Activated CD4-positive, CD25-positive, alpha-beta regulatory T cell treated with anti-CD3 and anti-CD28 coated beads, Interleukin-2, amount 50 U/mL, for 16 hours (primary cell): ENCODE measurements around the gene AKT2.

Source experiments
- DNase-seq: peaks from one replicate; pipeline ENCODE4 v3.0.0-alpha.2; 2020; ENCODE audit warnings: low read depth, low spot score

AKT2 gene

GRCh38 chr19:40300668-40301067 lies 15.5 kb upstream of the AKT2 start:
- DNase-seq = no peak

- DNase-seq = no peak
These were observed 12.9 kb upstream of the AKT2 start for GRCh38 chr19:40298026-40298425.

DNA sequence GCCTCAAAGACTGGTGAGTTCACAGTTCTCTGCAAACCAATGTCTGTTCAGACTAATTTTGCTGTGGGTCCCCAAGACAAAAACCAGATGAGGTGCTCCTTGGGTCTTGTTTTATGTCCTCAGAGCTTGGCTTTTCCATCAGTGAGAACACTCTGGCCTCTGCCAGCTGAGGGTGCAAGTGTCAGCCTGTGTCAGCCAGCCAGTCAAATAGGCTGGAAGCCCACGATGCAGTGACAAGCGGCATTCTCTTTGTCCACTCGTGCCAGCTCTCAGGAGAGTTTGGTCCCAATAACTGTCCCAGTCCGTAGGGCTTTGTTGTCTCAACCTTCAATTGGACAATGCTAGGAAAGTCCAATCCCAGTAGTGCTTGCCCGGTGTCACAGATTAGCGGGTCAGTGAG lies 9.4 kb upstream of the AKT2 start:
- DNase-seq = no peak

DNA sequence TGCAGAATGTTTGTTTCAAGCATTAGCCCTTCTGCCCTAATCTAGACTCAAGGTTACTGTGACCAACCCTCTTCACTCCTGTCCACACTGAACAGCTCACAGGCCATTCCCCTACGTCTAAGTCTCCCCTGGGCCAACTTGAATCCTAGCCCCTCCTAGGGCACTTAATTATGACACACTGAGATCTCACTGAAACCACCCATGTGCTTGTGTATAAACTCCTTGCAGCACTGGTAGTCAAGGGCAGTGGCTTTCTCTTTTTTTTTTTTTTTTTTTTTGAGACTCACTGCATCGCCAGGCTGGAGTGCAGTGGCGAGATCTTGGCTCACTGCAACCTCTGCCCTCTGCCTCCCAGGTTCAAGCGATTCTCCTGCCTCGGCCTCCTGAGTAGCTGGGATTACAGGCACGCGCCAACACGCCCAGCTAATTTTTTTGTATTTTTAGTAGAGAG lies 1.9 kb upstream of the AKT2 start:
- DNase-seq = no peak

DNA sequence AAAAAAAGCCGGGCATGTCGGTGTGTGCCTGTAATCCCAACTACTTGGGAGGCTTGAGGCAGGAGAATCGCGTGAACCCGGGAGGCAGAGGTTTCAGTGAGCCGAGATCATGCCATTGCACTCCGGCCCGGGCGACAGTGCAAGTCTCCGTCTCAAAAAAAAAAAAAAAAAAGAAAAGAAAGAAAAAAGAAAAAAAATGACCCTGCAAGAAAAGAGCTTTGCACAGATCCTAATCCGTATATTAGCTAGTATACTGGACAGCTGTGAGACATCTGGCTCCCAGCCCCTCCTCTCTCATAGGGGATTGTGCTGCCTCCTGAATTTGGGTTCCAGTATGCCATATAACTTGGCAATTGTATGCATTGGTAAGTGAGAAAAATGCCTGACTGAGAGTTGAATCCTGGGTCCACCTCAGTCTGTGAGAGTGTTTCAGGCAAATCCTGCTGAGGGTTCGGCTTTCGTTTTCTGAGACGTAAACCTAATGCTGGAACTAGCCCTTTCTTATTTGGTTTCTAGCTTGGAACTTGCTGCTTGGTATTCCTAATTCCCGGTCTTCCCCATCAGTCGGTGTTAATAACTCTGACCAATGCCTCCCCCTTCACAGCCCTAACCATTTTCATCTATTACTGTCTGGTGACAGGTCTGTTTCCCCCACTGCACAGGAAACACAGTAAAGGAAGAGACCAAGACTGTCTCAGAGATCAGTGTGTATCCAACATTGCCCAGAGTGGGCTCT lies 1.3 kb upstream of the AKT2 start:
- DNase-seq = no peak

DNA sequence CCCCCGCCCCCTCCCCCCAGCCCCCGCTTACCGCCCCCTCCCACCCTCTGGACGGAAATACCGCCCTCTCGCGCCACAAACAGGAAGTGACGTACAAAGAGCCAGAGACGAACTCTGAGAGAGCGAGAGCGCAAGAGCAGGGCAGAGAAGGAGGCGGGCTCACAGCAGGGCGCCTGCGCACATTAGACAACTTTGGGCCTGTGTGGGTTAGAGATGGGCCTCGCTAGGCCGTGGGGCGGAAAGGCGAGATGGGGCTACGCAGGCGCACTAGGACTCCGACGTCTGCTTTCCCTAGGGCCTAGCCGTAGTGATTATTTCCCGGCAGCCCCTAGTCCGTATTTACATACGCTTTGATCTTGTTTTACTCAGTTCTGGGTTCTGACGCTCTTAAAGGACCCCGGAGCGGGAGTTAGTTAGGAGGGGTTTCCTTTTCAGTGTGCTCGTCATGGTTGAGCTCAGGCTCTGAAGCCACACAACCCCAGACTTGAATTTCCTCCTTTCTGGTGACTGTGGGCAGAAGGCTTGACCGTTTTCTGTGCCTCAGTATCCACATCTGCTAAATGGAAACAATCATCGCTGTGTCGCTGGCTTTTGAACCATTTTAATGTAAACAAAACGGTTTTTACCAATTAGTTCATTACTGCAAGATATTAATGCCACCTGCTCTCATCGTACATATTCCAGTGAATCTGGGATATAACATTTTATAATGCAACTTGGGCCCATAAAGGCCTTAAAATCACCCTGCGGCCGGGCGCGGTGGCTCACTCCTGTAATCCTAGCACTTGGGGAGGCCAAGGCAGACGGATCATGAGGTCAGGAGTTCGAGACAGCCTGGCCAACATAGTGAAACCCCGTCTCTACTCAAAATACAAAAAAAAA lies 449 bp upstream of the AKT2 start:
- peak; percentile 96 for DNase-seq

DNA sequence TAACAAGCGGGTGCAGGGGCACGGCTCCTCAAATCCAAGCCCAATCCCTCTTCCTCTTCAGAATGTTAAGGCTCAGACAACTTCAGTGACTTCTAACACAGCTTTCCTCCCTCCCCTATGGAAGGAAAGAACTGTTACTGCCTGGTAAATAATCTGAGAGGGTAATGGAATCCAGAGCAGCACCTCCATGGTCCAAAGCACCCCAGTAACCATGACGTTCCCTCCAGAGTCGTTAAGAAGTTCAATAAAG lies 969 bp downstream of the AKT2 start:
- no peak for DNase-seq

DNA sequence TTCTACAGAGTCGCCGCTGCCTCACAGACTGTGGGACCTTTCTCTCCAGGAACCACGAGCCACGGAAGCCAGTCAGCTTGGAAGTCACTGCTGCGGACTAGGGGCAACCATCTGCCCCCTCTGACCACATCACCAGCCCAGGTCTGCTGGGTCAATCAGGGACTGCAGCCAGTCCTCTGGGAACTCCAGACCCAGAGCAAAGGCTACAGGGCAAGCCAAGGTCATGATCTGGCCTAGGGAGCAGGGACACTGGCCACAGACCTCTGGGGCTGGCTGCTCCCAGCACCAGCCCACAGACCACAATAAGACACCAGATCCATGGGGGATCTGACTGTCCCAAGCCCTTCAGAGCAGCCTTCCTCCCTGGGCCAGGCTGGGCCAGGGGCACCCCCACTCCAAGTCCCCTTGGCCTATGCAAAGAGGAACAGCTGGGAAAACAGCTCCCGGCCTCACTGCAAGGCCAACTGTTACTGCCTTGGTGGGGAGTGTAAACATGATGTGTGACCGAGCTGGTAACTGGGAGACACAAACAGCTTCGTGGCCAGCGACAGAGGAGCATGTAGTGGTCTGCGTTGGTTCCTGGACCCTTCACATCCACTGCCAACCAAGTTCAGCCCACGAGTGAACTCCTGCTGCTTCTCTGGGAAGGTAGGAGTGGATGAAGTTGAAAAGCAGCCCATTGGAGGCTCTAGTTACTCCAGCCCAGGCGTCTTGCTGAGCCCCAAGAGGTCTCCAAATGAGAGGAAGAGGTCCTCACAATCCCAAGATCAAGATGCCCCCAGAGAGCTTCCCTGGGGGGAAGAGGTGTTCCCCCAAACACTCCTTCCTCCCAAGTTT lies 1.5 kb downstream of the AKT2 start:
- DNase-seq = no peak

DNA sequence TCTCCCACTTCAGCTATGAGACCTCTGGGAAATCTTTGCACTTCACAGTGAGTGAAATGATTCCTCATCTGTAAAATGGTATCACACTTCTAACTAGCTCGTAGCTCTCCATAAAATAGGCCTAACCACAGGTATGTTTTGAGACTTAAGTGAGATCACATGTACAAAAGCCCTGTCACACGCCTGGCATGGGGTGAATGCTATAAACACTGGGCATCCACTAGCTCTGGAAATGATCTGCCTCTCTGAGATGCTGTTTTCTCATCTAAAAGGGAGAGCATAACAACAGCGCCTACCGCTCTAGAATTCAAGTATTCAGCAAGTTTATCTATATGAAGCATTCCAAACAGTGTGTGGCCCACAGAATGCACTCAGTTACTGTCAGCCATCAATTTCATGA lies 2.2 kb downstream of the AKT2 start:
- no peak for DNase-seq

DNA sequence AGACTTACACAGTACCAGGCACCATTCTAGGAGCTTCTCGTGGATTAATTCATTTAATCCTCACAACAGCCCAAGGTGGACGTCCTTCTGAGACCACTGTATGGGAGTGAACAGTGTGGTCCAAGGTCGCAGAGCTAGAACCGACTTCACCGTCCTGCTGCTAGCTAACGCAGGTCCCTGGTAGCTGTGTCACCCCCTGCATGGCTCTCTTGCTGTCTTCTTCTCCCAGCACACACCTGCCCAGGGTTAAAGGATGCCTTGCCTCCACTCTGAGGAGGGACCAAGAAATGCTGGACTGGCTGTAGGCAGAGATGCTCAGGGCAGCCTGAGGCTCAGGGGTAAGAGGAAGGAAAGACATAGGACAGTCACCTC lies 3.0 kb downstream of the AKT2 start:
- no peak for DNase-seq

DNA sequence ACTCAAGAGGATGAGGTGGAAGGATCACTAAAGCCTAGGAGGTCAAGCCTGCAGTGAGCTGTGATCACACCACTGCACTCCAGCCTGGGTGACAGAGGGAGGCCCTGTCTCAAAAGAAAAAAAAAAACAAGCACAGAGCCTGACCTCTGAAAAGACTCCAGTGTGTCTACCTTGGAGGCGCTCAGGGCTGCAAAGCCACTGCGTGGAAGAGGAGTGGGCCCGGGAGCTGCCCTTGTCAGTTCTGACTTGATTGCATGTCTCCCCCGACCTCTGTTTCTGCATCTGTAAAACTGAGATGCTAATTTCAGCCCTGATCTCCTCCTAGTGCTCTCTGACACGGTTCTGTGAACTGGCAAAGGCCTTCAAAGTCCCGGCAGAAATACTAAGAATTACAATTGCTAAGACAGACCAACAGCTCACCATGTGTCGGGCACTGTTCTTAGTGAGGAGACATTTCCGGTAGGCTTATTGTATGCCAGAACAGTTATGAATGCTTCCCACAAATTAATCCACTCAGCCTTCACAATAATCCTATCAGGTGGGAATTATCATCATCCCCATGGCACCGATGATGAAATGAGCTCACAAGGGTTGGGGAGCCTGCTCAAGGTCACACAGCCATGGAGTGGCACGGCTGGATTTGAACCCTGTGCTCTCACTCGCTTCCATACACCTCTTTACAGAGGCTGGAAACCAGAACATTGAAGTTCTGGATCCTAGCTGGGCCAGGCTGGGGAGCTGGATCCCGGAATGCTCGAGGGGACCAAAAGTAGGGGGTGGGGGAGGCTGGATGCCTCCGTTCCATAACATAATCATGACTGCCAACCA lies 3.5 kb downstream of the AKT2 start:
- no peak for DNase-seq

GRCh38 chr19:40280608-40281221 lies 4.4 kb downstream of the AKT2 start:
- no peak for DNase-seq

- no peak for DNase-seq
These were observed 5.2 kb downstream of the AKT2 start for GRCh38 chr19:40279761-40280607.

DNA sequence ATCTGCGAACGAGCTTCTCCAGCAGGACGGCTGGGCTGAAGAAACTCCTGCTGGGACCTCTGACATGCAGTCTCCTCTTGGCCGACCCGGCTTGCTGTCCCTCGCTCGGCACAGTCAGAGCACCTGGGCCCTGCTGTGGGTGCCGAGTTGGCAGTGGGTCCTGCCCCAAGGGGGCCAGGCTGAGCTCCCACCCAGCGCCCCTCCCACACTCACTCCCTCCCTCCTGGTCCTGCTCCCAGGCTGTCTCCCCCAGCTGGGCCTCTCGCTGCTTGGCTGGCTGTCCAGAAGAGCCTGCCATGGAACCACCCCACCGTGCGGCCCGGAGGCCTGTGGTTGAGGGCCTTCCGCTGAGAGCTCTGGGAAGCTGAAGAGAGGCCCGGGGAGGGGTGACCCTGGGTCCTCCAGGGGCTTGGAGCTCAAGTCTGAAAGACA lies 6.0 kb downstream of the AKT2 start:
- DNase-seq = no peak

GRCh38 chr19:40278361-40279035 lies 6.6 kb downstream of the AKT2 start:
- DNase-seq = no peak

GRCh38 chr19:40277356-40278059 lies 7.6 kb downstream of the AKT2 start:
- no peak for DNase-seq

DNA sequence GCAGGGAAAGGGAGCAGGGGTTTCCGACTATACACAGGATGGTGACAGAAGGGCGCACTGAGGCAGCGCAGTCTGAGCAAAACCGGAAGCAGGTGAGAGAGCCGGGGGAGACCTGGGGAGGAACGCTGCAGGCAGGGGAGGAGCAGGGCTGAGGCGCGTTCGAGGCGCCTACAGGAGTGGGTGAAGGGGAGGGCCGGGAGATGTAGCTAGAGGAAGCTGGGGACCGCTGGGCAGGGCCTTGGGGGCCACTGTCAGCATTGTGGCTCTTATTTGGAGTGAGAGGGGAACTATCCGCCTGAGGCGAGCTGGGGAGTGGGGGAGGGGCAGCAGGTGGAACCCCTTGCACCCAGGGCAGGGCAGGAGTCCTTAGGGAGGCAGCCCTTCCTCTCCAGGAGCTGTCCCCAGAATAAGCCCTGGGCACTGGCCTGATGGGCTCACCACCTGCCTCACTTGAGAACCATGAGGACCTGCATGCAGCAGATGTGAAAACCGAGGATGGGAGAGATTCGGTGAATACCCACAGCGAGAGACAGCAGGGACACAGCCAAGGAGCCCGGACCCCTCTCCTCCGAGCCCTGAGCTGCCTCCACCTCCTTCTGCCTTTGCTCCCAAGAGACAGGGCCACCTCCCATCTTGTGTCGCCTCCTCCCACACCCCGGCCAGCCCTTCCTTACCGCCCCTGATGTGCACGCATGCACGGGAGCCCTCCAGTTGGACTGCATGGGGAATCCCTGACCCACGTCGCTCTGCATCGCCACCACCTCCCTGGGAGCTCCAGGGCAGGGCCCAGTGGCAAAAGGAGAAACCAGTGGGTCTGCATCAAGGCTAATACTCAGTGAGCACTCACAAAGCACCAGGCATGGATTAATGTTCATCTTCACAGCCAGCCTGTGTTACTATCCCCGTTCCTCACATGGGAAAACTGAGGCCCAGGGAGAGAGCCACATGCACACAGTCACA lies 10.3 kb downstream of the AKT2 start:
- no peak for DNase-seq
